ENCODE data around the gene ZNF618. TPM values are rescaled to one million over a fixed set of nuclear protein-coding genes. Genes with fewer than 3 reads are reported as not detected.

ZNF618 gene
- total RNA-seq, 1 donor from 2014 or later: 10.2 TPM

GRCh38 chr9:114034196-114034595, 158.1 kb downstream of the ZNF618 start:
- no peak for ATAC-seq
- Histone ChIP-seq H3K4me1 (no peaks in the 10 kb centered on the region), H3K27me3 (ENCODE audit: low read depth) (no peaks in the 10 kb centered on the region), H3K27ac (no peak overlapping the region), H3K9me3 (no peaks in the 10 kb centered on the region), H3K4me3 (no peak overlapping the region), H3K36me3 (peaks cover 67% of the 10 kb centered on the region)
- no peak for TF ChIP-seq CTCF (IDR thresholded peaks at IDR 0.05)
- no peak for DNase-seq
- intact Hi-C loops (cut with DNase I): no loop called here

- ATAC-seq: no peak
- H3K4me1 ChIP-seq: no peaks in the 10 kb centered on the region
- intact Hi-C loops (cut with DNase I): no loop called here
- H3K27ac ChIP-seq: no peak overlapping the region
- no peaks in the 10 kb centered on the region for H3K9me3 ChIP-seq
- no peaks in the 10 kb centered on the region for H3K27me3 ChIP-seq (ENCODE audit: low read depth)
- peaks cover 66% of the 10 kb centered on the region for H3K36me3 ChIP-seq
- TF ChIP-seq CTCF (IDR thresholded peaks at IDR 0.05): no peak
- DNase-seq: no peak
- H3K4me3 ChIP-seq: no peak overlapping the region
Measured at GRCh38 chr9:114034661-114035062, 158.6 kb downstream of the ZNF618 start.

GRCh38 chr9:114035221-114035844, 159.2 kb downstream of the ZNF618 start:
- no peak for TF ChIP-seq CTCF (IDR thresholded peaks at IDR 0.05)
- no peak overlapping the region for H3K4me3 ChIP-seq
- no peak overlapping the region for H3K27ac ChIP-seq
- H3K36me3 ChIP-seq: peaks cover 64% of the 10 kb centered on the region
- H3K27me3 ChIP-seq (ENCODE audit: low read depth): no peaks in the 10 kb centered on the region
- no peaks in the 10 kb centered on the region for H3K9me3 ChIP-seq
- DNase-seq: no peak
- no peak for ATAC-seq
- intact Hi-C loops (cut with DNase I): no loop called here
- H3K4me1 ChIP-seq: no peaks in the 10 kb centered on the region

GRCh38 chr9:114035845-114036801, 160.0 kb downstream of the ZNF618 start:
- H3K36me3 ChIP-seq: peaks cover 59% of the 10 kb centered on the region
- no peak for TF ChIP-seq CTCF (IDR thresholded peaks at IDR 0.05)
- intact Hi-C loops (cut with DNase I): no loop called here
- no peaks in the 10 kb centered on the region for H3K27me3 ChIP-seq (ENCODE audit: low read depth)
- H3K27ac ChIP-seq: no peak overlapping the region
- no peaks in the 10 kb centered on the region for H3K9me3 ChIP-seq
- ATAC-seq (no peak), DNase-seq (no peak)
- no peak overlapping the region for H3K4me3 ChIP-seq
- no peaks in the 10 kb centered on the region for H3K4me1 ChIP-seq

GRCh38 chr9:114037249-114037648, 161.1 kb downstream of the ZNF618 start:
- Histone ChIP-seq H3K9me3 (no peaks in the 10 kb centered on the region), H3K27ac (no peak overlapping the region), H3K4me3 (no peak overlapping the region), H3K36me3 (peaks cover 59% of the 10 kb centered on the region), H3K27me3 (ENCODE audit: low read depth) (no peaks in the 10 kb centered on the region), H3K4me1 (no peaks in the 10 kb centered on the region)
- intact Hi-C loops (cut with DNase I): no loop called here
- DNase-seq: no peak
- no peak for TF ChIP-seq CTCF (IDR thresholded peaks at IDR 0.05)
- ATAC-seq: no peak

Data from lower lobe of right lung (tissue), 2 donors.